Adrenal gland (tissue), 12 donors: ENCODE measurements around the gene ALOX15. TPM values are rescaled to one million over a fixed set of nuclear protein-coding genes. Genes with fewer than 3 reads are reported as not detected.

Experiments used
- DNase-seq, 7 donors: peaks; one replicate each; pipeline ENCODE4 v3.0.0-alpha.2; 2019 to 2020
- H3K27ac ChIP-seq, 5 donors: fragments of 200-600 bp; sonication (generic) in 4 of 5; 1 replicate in 3 of 5; 2 replicates in 2 of 5; pipeline versions ENCODE4 v1.5.1 to v1.8.0; 2016 to 2020; ENCODE audit warnings: mild to moderate bottlenecking in 1 of 5
- H3K27me3 ChIP-seq: fragments of 200-600 bp; 2 replicates; pipeline ENCODE4 v1.8.0; 2021
- H3K36me3 ChIP-seq, 2 donors: fragments of 200-600 bp; replicated peaks in 1 of 2; 1 replicate in 1 of 2; 2 replicates in 1 of 2; pipeline versions ENCODE4 v1.5.1 to v1.8.0; 2018 to 2022
- H3K4me1 ChIP-seq, 2 donors: fragments of 200-600 bp; replicated peaks in 1 of 2; 1 replicate in 1 of 2; 2 replicates in 1 of 2; pipeline versions ENCODE4 v1.5.1 to v1.8.0; 2018 to 2021
- H3K4me3 ChIP-seq, 4 donors: fragments of 200-600 bp; sonication (generic) in 3 of 4; one replicate each; pipeline ENCODE4 v1.5.1; 2016 to 2018
- H3K9me3 ChIP-seq, 3 donors: fragments of 200-600 bp; sonication (generic) in 1 of 3; replicated peaks in 1 of 3; 1 replicate in 2 of 3; 2 replicates in 1 of 3; pipeline versions ENCODE4 v1.5.1 to v1.8.0; 2016 to 2021
- CTCF ChIP-seq, 6 experiments: fragments of 450-650 bp in 4 of 6; fragments of 200-600 bp in 2 of 6; sonication (generic) in 1 of 6; IDR thresholded peaks; 1 replicate in 5 of 6; 2 replicates in 1 of 6; pipeline versions ENCODE4 v1.5.1 to v1.8.0; 2016 to 2021; ENCODE audit warnings: antibody characterized with exemption in 6 of 6, mild to moderate bottlenecking in 2 of 6, moderate library complexity in 1 of 6
- POLR2A ChIP-seq, 2 donors: fragments of 450-650 bp; IDR thresholded peaks; one replicate each; pipeline ENCODE4 v1.6.1; 2017; ENCODE audit warnings: antibody characterized with exemption in 2 of 2, mild to moderate bottlenecking in 2 of 2, moderate library complexity in 1 of 2
- WGBS, 4 donors: extraction: QIAGEN DNeasy Blood & Tissue Kit in 2 of 4; methylation state at CpG; one replicate each; pipeline versions ENCODE4 v1.1.5 to v1.1.7; 2013 to 2017; 5-methylcytosine and 5-hydroxymethylcytosine counted together
- intact Hi-C, 2 donors: fragments of 100-400 bp; cut with DNase I; formaldehyde crosslinking; loops; one replicate each; pipeline versions ENCODE4 v1.14.1 to v1.15.0; 2022 to 2023
- polyA plus RNA-seq, 3 donors: library from polyadenylated mRNA; stranded (reverse); fragments of 200-250 nt in 2 of 3; fragments of 350-450 nt in 1 of 3; fragmentation: Illumina TruSeq in 1 of 3; extraction: RNeasy Lipid Tissue Mini Kit (QIAGEN cat#74804) in 1 of 3; gene quantifications; one replicate each; pipeline ENCODE4 v1.2.3, GENCODE V29; 2013 to 2014
- total RNA-seq, 9 donors: library from RNA; depleted of rRNA in 4 of 9; stranded (reverse); fragments of >200 nt in 4 of 9; fragments of 120-200 nt in 1 of 9; fragmentation: NEBNext Ultra II Directional in 1 of 9; extraction: Animal tissue kit (Norgen Biotek cat#: 25700) in 1 of 9; gene quantifications; one replicate each; pipeline versions ENCODE4 v1.1.0 to v1.2.4, GENCODE V29; 2013 to 2023
- donor health status: healthy with polysubstance abuse.
- donor health status: Bipolar disorder and iron deficiency.
- donor health status: DM: yes; HTN: yes; CAD: no.
- donor health status: DM: no; HTN: no; CAD: no.
- donor health status: DM: no; HTN: no; CAD: no.
- donor health status: DM: yes; HTN: yes; CAD: no.

Gene ALOX15
- total and polyA plus RNA-seq, 12 donors, result 0.08 to 0.56 (median 0.22) TPM; not detected in 9

- DNase-seq, result no peak
- Histone ChIP-seq H3K4me3 (no peak overlapping the region), H3K27me3 (peaks cover 25% of the 10 kb centered on the region), H3K4me1 (peaks cover 6 to 9% of the 10 kb centered on the region in 2 donors), H3K36me3 (no peaks in the 10 kb centered on the region), H3K9me3 (no peaks in the 10 kb centered on the region), H3K27ac (no peak overlapping the region)
- no peak for TF ChIP-seq POLR2A (IDR thresholded peaks at IDR 0.05)
- TF ChIP-seq CTCF (IDR thresholded peaks at IDR 0.05), result no peak
- WGBS, 4 donors, result 71 to 87% (median 81%) methylated on average over 7 to 9 of the region's 9 CpGs
- intact Hi-C loops, result no loop called here
These were observed 53.7 kb downstream of the ALOX15 start for GRCh38 chr17:4587803-4588202.

- DNase-seq, result no peak
- no peak for TF ChIP-seq POLR2A (IDR thresholded peaks at IDR 0.05)
- TF ChIP-seq CTCF (IDR thresholded peaks at IDR 0.05), result no peak
- Histone ChIP-seq H3K27ac (no peak overlapping the region), H3K27me3 (peaks cover 29% of the 10 kb centered on the region), H3K9me3 (no peaks in the 10 kb centered on the region), H3K4me1 (peaks cover 6 to 9% of the 10 kb centered on the region in 2 donors), H3K36me3 (no peaks in the 10 kb centered on the region), H3K4me3 (no peak overlapping the region)
- 93 to 95% (median 95%) methylated on average over 5 to 7 of the region's 7 CpGs for WGBS, 4 donors
- intact Hi-C loops, result no loop called here
These were observed 54.3 kb downstream of the ALOX15 start for GRCh38 chr17:4587195-4587594.

GRCh38 chr17:4586043-4586442 is 55.4 kb downstream of the ALOX15 start:
- intact Hi-C loops, result no loop called here
- Histone ChIP-seq H3K9me3 (no peaks in the 10 kb centered on the region), H3K27me3 (peaks cover 35% of the 10 kb centered on the region), H3K36me3 (no peaks in the 10 kb centered on the region), H3K27ac (no peak overlapping the region), H3K4me1 (peaks cover 6 to 9% of the 10 kb centered on the region in 2 donors), H3K4me3 (no peak overlapping the region)
- DNase-seq, result no peak
- 87 to 97% (median 90%) methylated on average over 8 to 9 of the region's 9 CpGs for WGBS, 4 donors
- TF ChIP-seq POLR2A (IDR thresholded peaks at IDR 0.05) (no peak), CTCF (IDR thresholded peaks at IDR 0.05) (no peak)

- no peak for TF ChIP-seq POLR2A (IDR thresholded peaks at IDR 0.05)
- TF ChIP-seq CTCF (IDR thresholded peaks at IDR 0.05), result no peak
- H3K4me3 ChIP-seq, result no peak overlapping the region
- H3K36me3 ChIP-seq, result no peaks in the 10 kb centered on the region
- H3K27ac ChIP-seq, result no peak overlapping the region
- H3K27me3 ChIP-seq, result peaks cover 35% of the 10 kb centered on the region
- no peaks in the 10 kb centered on the region for H3K9me3 ChIP-seq
- peaks cover 6 to 9% of the 10 kb centered on the region in 2 donors for H3K4me1 ChIP-seq
- DNase-seq, result no peak
- intact Hi-C loops, result no loop called here
- WGBS, 4 donors, result 73 to 85% (median 82%) methylated on average over 3 to 7 of the region's 7 CpGs
These were observed 55.9 kb downstream of the ALOX15 start for GRCh38 chr17:4585638-4585994.
